ENCODE results near the gene TBC1D1.
"Not testable (repeated sequence)": the region's sequence is repeated elsewhere in the genome, so short reads cannot be mapped to it uniquely, and the experiment has no call there.

The TBC1D1 gene

DNA sequence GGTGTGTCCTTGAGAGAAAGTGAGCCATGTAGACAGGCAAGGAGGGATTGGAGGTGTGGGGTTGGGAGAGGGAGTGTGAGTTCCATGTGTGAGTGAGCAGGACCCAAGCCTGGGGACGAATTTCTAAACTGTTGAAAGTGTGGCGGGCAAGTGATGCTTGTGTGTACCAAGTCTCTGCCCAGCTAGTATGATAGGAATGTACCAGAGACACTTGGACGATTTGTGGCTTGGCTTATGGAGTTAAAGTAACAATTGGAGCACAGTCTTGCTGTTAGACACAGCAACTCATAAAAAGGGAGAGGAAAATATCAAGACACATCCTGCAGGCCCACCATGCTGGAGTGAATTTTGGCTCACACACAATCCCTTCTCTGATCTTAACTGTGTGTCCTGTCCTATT is 77.9 kb downstream of the TBC1D1 start:
- no peak for DNase-seq

DNA sequence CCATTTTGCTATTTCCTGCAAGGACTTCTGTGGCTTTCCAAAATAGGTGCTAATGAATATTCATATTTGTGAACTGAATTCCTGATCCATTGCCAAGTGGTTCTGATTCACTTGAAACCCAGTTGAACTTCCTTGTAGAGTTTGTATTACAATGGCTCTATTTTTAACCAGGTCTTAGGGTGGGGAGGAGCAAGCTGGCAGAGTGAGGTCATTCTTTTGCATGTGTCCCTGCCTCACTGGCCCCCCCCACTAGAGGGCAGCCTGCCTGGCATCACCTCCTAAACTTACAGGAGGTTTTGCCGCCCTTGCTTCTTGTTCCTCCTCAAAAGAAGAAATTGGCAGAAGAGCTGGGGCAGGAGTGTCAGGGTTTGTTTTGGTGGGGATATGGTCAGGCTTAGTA is 79.8 kb downstream of the TBC1D1 start:
- DNase-seq, result peak in 1 of 2 donors; percentile 48

DNA sequence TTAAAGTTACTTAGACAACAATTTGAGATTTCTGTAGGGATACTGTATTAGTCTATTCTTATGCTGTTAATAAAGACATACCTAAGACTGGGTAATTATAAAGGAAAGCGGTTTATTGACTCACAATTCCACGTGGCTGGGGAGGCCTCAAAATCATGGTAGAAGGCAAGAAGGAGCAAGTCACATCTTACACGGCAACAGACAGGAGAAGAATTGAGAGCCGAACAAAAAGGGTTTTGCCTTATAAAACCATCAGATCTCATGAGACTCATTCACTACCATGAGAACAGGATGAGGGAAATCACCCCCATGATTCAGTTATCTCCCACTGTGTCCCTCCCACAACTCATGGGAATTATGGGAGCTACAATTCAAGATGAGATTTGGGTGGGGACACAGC is 80.3 kb downstream of the TBC1D1 start:
- DNase-seq, result no peak

DNA sequence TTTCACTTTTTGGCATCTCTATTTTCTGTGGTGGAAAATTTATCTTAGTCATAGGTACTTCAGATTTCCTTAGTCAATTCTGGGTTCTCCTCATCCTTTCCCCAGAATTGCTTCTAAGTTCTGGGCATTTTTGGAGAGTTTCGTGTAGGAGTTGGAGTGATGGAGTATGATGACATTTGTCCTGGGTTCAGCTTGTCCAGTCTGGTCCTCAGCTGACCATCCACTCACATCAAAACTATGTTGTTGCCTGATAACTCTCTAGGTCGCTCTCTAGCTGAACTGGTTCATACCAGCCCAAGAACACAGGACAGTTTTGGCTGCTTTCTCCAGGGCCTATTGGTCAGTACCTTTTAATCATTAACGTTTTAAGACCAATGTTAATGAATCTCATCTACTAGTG is 82.6 kb downstream of the TBC1D1 start:
- no peak for DNase-seq

DNA sequence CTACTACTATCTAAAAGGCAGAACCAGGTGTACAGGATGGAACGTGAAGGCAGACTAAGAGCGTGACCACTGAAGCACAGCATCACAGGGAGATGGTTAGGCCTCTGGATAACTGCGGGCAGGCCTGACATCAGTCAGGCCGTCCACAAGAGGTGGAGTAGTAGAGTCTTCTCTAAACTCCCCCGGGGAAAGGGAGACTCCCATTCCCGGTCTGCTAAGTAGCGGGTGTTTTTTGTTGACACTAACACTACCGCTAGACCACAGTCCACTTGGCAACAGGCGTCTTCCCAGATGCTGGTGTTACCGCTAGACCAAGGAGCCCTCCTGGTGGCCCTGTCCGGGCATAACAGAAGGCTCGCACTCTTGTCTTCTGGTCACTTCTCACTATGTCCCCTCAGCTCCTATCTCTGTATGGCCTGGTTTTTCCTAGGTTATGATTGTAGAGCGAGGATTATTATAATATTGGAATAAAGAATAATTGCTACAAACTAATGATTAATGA is 84.5 kb downstream of the TBC1D1 start:
- DNase-seq, result not testable (repeated sequence)

DNA sequence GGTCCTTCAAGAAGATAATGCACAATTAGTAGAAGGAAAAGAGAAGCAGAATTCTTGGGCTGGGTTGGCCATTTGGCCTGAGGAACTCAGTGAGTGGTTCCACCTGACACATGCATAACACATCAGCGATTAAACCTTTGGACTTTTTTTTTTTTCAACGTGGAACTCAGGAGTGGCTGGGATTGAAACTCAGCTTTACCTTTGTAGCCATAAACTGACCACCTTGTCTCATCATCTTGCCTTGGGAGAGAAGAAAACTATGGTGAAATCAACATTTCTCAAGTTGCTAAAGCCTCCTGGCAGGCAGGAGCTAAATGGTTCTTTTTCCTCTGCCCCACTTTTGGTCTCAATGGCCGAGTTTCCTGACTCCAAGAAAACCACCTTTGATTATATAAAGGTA is 85.6 kb downstream of the TBC1D1 start:
- DNase-seq, result no peak

DNA sequence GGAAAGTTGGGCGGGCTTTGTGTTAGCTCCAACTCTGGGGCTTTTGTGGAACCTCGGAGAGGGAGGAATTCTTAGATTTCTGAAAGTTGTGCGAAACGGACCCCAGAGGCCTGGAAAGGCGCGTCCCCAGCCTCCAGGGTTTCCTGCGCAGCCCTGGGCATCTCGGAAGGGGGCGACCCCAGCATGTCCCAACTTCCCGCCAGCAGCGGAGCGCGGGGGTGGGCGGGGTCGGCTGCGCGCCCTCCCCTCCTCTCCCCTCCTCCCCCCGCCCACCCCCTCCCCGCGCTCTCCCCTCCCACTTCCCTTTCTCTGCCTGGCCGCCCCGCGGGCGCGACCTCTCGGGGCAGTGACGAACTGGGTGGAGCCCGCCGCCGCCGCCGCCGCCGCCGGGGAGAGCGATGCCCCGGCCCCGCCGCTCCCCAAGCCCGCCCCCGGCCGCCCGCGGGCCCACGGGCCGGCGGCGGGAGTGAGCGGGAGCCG is 86.1 kb downstream of the TBC1D1 start:
- DNase-seq, result peak; percentile 51 to 70

DNA sequence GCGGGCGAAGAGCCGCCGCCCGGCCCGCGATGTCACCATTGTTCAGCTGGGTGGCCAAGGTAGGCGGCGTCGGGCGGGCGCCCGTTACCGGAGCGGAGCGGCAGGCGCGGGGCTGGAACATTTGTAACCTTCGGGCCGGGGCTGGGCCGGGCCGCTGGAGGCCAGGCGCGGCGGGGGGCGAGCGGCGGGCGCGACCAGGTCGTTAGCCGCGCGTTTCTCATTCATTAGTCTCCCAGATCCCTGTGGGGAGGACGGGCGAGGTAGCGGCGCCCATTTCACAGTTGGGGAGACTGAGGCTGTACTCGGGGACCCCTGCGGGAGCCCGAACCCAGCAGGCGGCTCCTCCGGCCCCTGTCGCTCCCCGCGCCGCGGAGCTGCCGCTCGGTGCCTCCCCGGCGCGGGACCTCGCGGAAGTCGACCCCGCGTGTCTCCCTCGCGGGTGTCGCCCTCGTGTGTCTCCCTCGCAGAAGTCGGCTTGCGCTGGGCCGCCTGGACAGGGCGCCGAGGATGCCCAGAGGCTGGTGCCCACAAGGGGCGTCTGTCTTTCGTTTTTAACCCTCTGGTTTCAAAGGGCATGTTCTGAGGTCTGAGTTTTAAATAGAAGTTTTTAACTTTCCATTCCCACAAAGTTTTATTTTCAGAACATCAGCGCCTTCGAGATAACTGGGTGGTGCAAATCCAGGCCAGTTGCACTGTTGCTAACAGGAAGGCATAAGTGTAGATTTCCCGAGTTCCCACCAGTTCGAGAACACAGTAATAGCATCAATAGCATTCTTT is 86.8 kb downstream of the TBC1D1 start:
- peak; percentile 50 to 51 for DNase-seq

DNA sequence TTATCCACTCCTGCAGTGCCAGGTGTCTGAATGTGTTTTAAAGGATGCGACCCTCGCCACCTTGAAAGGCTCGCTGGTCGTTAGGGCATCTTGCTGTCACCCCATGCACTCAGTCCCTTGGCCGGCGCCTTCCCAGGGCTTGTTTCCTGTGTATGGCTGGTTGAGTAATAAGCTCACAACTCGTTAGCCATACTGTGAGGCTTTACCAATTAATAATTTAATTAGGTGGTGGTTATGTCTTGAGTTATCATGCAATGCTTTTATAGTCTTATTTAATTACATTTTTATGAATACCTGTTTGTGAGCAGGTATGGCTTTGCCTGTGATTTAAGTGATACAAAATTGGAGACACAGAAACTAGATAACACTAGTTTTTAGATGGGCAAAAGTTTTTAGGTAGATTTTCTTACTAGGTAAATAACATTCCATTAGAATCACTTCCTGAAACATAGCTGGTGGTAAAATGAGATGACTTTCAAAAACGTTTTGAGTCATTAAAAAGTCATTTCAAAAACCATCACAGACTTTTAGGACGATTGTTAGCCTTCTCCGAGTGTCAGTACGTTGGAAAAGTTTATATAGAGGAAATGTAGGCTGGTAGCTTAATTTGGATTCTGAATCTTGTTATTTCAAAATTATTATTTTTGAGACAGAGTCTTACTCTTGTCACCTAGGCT is 87.5 kb downstream of the TBC1D1 start:
- peak; percentile 26 to 28 for DNase-seq

DNA sequence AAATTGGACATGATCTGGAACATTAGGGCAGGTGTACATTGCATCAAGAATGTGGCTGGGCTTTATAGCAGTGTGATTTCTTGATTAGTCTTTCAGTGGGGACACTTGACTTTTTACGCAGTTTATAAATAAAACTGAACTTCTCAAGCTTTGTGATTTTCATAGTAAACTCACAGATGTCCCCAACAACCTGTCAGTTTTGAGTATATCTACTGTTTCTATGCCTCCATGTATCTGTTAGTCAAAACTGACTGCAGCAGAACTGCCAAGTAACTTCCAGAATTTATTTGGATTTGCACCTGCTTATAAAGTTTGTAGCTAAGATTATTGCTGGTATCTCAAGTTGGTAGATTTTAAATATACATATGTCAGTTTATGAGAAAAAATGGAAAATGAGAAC is 89.4 kb downstream of the TBC1D1 start:
- no peak for DNase-seq

DNA sequence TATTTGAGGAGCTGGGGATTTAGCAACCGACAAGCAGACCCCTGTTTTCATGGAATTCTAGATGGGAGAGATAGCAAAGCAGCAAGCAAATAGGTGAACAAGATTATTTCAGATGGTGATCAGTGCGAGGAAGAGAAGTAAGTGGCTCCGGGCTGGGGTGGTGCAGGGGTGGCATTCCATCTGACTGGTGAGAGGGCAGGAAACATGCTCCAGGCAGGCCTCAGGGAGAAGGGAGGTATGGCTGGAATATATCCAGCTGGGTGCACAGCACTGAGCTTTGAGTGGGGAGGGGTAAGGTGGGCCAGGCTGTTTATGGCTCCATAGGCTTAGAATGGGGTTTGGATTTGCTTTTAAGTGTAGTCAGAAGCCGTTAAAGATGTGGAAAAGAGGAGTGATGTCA is 90.5 kb downstream of the TBC1D1 start:
- DNase-seq, result no peak

DNA sequence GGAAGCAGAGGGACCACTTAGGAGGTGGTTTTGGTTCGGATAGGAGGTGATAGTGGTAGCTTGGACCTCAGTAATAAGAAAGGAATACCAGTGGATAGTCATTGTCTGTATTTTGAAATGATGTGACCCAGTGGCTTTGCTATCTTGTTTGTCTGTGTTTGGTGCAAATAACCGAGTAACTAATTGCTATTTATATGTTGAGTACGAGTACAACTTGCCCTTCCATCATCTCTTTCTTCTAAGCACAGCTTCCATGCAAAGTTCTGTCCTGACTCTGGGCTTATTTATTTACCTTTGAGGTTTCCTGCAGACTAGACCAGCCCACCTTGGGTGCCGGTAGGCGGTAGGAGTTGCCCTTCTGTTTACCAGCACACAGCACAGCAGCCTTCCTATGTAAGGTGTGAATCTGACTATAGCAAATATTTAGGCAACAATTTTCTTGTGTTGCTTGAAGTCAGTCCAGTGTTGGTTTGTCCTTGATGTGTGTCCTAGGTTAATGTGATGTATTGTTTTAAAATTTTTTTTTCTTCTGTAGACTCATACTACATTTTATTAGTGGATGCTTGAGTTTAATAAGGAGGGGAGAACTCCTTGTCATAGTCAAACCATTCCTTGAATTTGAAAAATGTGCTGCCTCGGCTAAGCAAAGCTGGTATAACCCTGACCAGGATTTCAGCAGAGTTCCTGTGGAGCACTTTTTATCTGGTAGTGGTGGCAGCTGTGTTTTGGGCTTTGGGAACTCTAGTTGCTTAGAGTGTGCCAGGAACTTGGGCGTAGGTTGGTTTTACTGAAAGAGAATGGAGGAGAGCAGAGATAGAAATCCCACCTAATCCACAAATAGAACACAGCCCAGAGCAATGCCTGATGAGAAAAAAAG is 91.2 kb downstream of the TBC1D1 start:
- DNase-seq, result no peak

DNA sequence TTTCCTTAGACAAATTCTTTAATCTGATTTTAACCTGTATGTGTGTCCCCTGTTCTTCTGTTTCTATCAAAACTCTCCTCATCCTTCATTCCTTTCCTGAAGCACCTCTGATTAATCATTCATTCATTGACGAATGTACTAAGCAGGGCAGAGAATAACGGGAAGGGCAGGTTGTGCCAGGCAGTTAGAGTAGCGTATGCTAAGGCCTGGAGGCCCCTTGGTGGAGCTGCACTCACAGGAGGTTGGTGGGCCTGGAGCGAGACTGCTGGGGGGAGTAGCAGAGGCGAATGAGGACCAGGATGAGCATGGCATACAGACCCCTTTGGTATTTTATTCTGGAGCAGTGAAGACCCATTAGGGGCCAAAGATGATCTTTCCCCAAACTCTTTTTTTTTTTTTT is 91.9 kb downstream of the TBC1D1 start:
- no peak for DNase-seq

DNA sequence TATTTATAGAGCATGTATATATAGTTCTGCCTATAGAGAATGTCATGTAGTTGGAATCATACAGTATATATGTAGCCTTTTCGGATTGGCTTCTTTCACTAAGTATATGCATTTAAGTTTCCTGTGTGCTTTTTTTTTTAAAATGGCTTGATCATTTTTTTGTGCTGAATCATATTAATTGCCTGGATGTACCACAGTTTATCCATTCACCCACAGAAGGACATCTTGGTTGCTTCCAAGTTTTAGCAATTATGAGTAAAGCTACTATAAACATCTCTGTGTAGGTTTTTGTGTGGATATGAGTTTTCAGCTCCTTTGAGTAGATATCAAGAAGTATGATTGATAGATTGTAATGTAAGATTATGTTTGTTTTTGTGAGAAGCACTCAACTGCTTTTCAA is 93.1 kb downstream of the TBC1D1 start:
- no peak for DNase-seq

DNA sequence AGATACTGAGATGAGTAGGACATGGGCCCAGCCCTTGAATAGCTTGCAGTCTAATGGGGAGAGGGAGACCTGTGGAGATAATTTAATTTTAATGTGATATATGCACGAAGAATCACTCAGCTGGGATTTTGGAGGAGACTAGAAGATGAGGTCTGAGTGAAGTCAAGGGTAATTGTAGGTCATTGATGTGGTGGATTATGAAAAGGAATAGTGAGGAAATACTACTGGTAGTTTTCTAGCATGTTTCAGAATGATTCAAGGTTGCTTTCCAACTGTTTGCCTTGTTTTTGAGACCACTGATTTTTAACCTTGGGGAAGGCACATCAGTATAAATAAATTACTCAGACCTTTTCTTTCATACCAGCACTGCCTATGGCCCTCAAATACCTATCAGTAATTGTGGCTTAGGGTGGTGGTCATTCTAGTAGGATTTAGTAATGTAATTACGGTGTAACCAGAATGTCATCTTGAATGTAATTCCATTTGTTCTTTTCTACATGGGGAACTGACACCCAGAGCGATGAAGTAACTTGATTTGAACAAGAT is 94.9 kb downstream of the TBC1D1 start:
- no peak for DNase-seq

DNA sequence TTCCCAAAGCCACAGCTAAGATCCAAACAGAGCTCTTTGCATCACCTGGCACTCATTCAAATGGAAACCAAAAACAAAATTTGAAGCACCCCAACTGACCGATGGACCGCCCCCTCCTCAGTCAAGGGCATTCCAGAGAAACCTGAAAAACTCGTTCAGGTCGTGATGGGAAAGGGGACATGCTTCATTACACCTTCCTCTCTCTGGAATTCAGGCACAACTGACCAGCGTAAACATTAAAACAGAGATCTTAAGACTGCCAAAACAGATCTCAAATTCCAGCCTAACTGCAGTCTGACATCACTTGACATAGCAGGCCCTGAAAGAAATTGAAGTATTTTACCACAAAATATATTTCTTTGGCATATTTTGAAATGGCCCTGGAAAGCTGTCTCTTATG is 97.8 kb downstream of the TBC1D1 start:
- DNase-seq, result no peak

DNA sequence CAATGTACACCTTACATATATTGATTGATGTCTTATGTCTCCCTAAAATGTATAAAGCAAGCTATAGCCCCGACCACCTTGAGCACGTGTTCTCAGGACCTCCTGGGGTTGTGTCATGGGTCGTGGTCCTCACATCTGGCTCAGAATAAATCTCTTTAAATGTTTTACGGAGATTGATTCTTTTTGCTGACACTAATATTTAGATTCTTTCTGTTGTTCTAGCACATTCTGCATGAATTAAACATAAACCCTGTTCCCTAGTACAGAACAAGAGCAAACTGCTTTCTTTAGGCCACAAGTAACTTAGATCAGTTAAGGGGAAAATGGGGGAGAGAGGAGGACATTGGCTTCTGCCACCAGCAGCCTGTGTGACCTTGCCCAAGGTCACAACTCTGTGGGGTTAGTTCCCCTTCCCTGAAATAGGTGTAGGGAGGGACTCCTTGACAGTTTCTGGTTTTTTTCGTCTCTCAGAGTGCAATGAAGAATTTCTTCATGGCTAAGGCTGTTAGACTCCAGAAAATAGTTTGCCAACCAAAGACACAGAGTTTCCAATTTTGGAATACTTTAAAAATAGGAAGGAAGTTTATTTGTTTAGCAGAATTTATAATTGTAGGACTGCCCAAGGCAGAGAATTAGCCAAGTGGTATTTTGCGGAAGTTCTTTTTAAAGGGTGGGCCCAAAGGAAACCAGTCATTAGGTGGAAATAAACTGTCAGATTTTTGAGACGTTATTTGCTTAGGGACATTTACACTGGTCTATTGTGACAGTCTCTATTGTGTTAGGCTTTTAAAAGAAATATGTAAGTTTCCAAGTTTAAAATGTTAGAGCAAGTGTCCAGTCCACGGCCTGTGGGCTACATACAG is 98.7 kb downstream of the TBC1D1 start:
- DNase-seq, result peak in 1 of 2 donors; percentile 76

DNA sequence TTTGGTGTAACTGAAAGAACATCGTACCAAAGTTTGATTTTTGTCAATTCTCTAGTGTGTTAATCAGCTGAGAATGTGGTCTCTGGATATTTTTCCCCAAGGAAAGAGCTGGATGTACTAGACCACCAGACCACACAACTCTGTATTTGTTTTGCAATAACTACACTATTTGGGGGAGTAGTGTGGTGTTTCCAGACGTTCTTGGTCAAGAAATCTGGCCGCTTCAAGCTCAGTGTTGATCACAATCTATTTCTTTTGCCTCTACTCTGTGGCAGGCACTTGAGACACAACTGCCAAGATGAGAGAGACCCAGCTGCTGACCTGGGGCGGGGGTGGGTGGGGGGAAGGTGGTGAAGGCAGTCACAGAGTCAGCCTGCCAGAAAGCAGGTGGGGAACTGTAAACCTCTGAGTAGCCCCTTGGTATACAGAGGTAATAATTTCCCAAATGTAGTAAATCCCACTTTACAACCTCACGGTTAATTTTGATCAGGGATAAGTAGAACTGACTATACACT is 99.9 kb downstream of the TBC1D1 start:
- DNase-seq, result no peak

DNA sequence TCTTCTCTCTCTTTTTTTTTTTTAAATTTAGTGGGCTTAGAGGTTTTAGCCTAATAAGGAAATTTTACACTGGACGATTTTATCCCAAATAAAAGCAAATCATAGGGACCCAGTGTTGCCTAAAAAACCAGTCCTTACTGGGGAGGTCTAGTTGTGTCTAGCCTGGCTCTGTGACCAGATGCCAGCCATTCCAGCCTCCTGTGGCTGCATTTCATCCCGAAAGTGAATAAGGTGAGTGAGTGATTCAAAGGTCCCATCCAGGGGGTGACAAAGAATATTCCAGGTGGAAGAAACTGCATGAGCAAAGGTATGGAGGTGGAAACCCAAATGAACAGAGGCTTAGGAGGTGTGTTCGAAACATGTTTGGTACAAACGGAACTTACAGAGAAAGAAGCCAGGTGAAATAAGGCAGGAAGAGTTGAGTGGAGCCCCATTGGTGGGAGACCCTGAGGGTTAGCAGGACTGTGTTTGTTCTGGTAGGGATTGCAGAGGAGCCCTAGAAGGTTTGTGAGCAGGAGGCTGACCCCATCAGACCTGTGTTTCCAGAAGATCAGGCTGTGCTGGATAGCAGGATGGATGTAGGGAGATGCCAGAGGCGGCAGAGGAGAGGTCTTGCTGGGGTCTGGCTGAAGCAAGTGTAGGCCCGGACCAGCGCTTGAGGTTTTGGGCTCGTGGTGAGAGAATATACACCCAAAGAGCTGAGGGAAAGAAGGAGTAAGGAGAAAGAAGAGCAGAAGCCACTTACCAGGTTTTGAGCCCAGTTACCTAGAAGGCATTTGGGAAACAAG is 100.9 kb downstream of the TBC1D1 start:
- DNase-seq, result no peak

DNA sequence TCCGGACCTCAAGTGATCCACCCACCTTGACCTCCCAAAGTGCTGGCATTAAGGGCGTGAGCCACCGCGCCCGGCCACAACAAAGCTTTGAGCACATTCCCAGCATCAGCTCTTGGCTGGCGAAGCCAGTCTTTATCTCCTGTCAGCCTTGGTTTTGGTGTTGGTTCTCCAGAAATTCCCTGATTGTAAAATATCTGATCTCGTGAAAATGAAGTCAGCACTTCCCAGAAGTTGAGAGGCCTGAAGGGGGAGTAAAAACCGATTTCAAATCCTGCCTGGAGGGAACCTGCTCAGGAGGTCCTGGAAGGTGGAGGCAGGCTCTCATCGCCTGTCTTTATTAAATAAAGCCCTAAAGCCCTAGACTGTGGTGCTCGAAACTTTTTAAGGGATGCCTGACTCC is 102.9 kb downstream of the TBC1D1 start:
- no peak for DNase-seq

DNA sequence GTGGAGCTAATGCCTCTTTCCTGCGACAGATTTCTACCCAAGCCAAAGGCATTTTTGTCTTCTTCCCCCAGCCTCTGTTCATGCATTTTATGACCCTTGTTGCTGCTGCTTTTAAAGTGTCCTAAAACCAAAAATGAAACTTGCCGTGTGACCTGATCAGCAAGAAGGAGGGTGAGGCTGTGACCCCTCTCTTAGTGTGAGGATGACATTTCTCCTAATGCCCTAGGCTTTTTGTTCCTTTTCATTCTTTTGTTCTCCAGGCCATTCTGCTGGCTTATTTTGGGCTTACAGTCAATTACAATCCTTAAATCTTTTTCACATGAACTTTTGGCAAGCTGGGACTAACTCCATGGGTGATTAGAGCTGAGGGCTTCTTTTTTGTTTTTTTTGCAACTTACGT is 103.7 kb downstream of the TBC1D1 start:
- DNase-seq, result no peak
